Measurements from ENCODE around the gene GRK4.
"Not testable (repeated sequence)": the region's sequence is repeated elsewhere in the genome, so short reads cannot be mapped to it uniquely, and the experiment has no call there.

The GRK4 gene

GRCh38 chr4:2937986-2938385, 25.4 kb upstream of the GRK4 start:
- H3K9ac ChIP-seq (ENCODE audit: low read depth, low read length): no peak overlapping the region
- H3K4me3 ChIP-seq (ENCODE audit: low read length): no peak overlapping the region
- 95% methylated on average over 11 of the region's 12 CpGs for WGBS
- H3K27me3 ChIP-seq (ENCODE audit: insufficient read depth, low read length): no peaks in the 10 kb centered on the region
- 0 out of 2 replicates have a peak, but pooled peaks cover 7% of the 10 kb centered on the region for H3K4me1 ChIP-seq (ENCODE audit: insufficient read depth, low read length)
- H3K36me3 ChIP-seq (ENCODE audit: insufficient read depth, low read length): peaks cover 67% of the 10 kb centered on the region
- no peak overlapping the region for H3K27ac ChIP-seq (ENCODE audit: low read depth, low read length)
- no peaks in the 10 kb centered on the region for H3K9me3 ChIP-seq (ENCODE audit: insufficient read depth, low read depth, low read length)

- peaks cover 71% of the 10 kb centered on the region for H3K36me3 ChIP-seq (ENCODE audit: insufficient read depth, low read length)
- H3K27ac ChIP-seq (ENCODE audit: low read depth, low read length); H3K4me1 ChIP-seq (ENCODE audit: insufficient read depth, low read length); H3K9me3 ChIP-seq (ENCODE audit: insufficient read depth, low read depth, low read length); H3K4me3 ChIP-seq (ENCODE audit: low read length); H3K27me3 ChIP-seq (ENCODE audit: insufficient read depth, low read length); H3K9ac ChIP-seq (ENCODE audit: low read depth, low read length): not testable (repeated sequence)
- WGBS: 95% methylated on average over 10 of the region's 10 CpGs
Observed at GRCh38 chr4:2938411-2938810, 25.0 kb upstream of the GRK4 start.

- H3K4me3 ChIP-seq (ENCODE audit: low read length): no peak overlapping the region
- H3K9ac ChIP-seq (ENCODE audit: low read depth, low read length): no peak overlapping the region
- no peaks in the 10 kb centered on the region for H3K27me3 ChIP-seq (ENCODE audit: insufficient read depth, low read length)
- H3K27ac ChIP-seq (ENCODE audit: low read depth, low read length): no peak overlapping the region
- WGBS: 95% methylated on average over 14 of the region's 14 CpGs
- H3K4me1 ChIP-seq (ENCODE audit: insufficient read depth, low read length): 0 out of 2 replicates have a peak, but pooled peaks cover 7% of the 10 kb centered on the region
- no peaks in the 10 kb centered on the region for H3K9me3 ChIP-seq (ENCODE audit: insufficient read depth, low read depth, low read length)
- peaks cover 76% of the 10 kb centered on the region for H3K36me3 ChIP-seq (ENCODE audit: insufficient read depth, low read length)
Observed at GRCh38 chr4:2938906-2939305, 24.5 kb upstream of the GRK4 start.

- no peak overlapping the region for H3K9ac ChIP-seq (ENCODE audit: low read depth, low read length)
- WGBS: 95% methylated on average over 30 of the region's 30 CpGs
Observed at GRCh38 chr4:2939383-2940243, 23.8 kb upstream of the GRK4 start.

GRCh38 chr4:2940267-2941137, 22.9 kb upstream of the GRK4 start:
- Histone ChIP-seq H3K4me1 (ENCODE audit: insufficient read depth, low read length) (0 out of 2 replicates have a peak, but pooled peaks cover 6% of the 10 kb centered on the region), H3K9me3 (ENCODE audit: insufficient read depth, low read depth, low read length) (no peaks in the 10 kb centered on the region), H3K4me3 (ENCODE audit: low read length) (no peak overlapping the region), H3K27ac (ENCODE audit: low read depth, low read length) (no peak overlapping the region), H3K27me3 (ENCODE audit: insufficient read depth, low read length) (no peaks in the 10 kb centered on the region), H3K36me3 (ENCODE audit: insufficient read depth, low read length) (peaks cover 90% of the 10 kb centered on the region), H3K9ac (ENCODE audit: low read depth, low read length) (no peak overlapping the region)
- WGBS: 94% methylated on average over 29 of the region's 29 CpGs

More at GRCh38 chr4:2939383-2940243, 23.8 kb upstream of the GRK4 start:
- no peak overlapping the region for H3K27ac ChIP-seq (ENCODE audit: low read depth, low read length)
- H3K9me3 ChIP-seq (ENCODE audit: insufficient read depth, low read depth, low read length): no peaks in the 10 kb centered on the region
- H3K36me3 ChIP-seq (ENCODE audit: insufficient read depth, low read length): peaks cover 81% of the 10 kb centered on the region
- H3K4me3 ChIP-seq (ENCODE audit: low read length): no peak overlapping the region
- H3K27me3 ChIP-seq (ENCODE audit: insufficient read depth, low read length): no peaks in the 10 kb centered on the region
- H3K4me1 ChIP-seq (ENCODE audit: insufficient read depth, low read length): 0 out of 2 replicates have a peak, but pooled peaks cover 7% of the 10 kb centered on the region

GRCh38 chr4:2941138-2942036, 22.0 kb upstream of the GRK4 start:
- WGBS: 96% methylated on average over 24 of the region's 24 CpGs
- H3K27me3 ChIP-seq (ENCODE audit: insufficient read depth, low read length): no peaks in the 10 kb centered on the region
- peaks cover 96% of the 10 kb centered on the region for H3K36me3 ChIP-seq (ENCODE audit: insufficient read depth, low read length)
- no peaks in the 10 kb centered on the region for H3K4me1 ChIP-seq (ENCODE audit: insufficient read depth, low read length)
- no peaks in the 10 kb centered on the region for H3K9me3 ChIP-seq (ENCODE audit: insufficient read depth, low read depth, low read length)
- H3K9ac ChIP-seq (ENCODE audit: low read depth, low read length): no peak overlapping the region
- H3K4me3 ChIP-seq (ENCODE audit: low read length): no peak overlapping the region
- H3K27ac ChIP-seq (ENCODE audit: low read depth, low read length): no peak overlapping the region

GRCh38 chr4:2942037-2942531, 21.3 kb upstream of the GRK4 start:
- Histone ChIP-seq H3K9ac (ENCODE audit: low read depth, low read length) (no peak overlapping the region), H3K27me3 (ENCODE audit: insufficient read depth, low read length) (no peaks in the 10 kb centered on the region), H3K9me3 (ENCODE audit: insufficient read depth, low read depth, low read length) (no peaks in the 10 kb centered on the region), H3K4me1 (ENCODE audit: insufficient read depth, low read length) (no peaks in the 10 kb centered on the region), H3K36me3 (ENCODE audit: insufficient read depth, low read length) (peaks cover 97% of the 10 kb centered on the region), H3K4me3 (ENCODE audit: low read length) (no peak overlapping the region), H3K27ac (ENCODE audit: low read depth, low read length) (no peak overlapping the region)
- 95% methylated on average over 21 of the region's 21 CpGs for WGBS

- H3K27me3 ChIP-seq (ENCODE audit: insufficient read depth, low read length): no peaks in the 10 kb centered on the region
- no peaks in the 10 kb centered on the region for H3K4me1 ChIP-seq (ENCODE audit: insufficient read depth, low read length)
- WGBS: 90% methylated on average over 31 of the region's 31 CpGs
- H3K4me3 ChIP-seq (ENCODE audit: low read length): no peak overlapping the region
- peaks cover 97% of the 10 kb centered on the region for H3K36me3 ChIP-seq (ENCODE audit: insufficient read depth, low read length)
- H3K27ac ChIP-seq (ENCODE audit: low read depth, low read length): no peak overlapping the region
- H3K9me3 ChIP-seq (ENCODE audit: insufficient read depth, low read depth, low read length): no peaks in the 10 kb centered on the region
- H3K9ac ChIP-seq (ENCODE audit: low read depth, low read length): no peak overlapping the region
Observed at GRCh38 chr4:2942532-2943363, 20.6 kb upstream of the GRK4 start.

GRCh38 chr4:2943364-2944090, 19.8 kb upstream of the GRK4 start:
- Histone ChIP-seq H3K9me3 (ENCODE audit: insufficient read depth, low read depth, low read length) (no peaks in the 10 kb centered on the region), H3K27me3 (ENCODE audit: insufficient read depth, low read length) (no peaks in the 10 kb centered on the region), H3K4me3 (ENCODE audit: low read length) (no peak overlapping the region), H3K4me1 (ENCODE audit: insufficient read depth, low read length) (no peaks in the 10 kb centered on the region), H3K9ac (ENCODE audit: low read depth, low read length) (no peak overlapping the region), H3K27ac (ENCODE audit: low read depth, low read length) (no peak overlapping the region), H3K36me3 (ENCODE audit: insufficient read depth, low read length) (peaks cover 97% of the 10 kb centered on the region)
- WGBS: 96% methylated on average over 19 of the region's 20 CpGs

All from HUES64 (cell line).